Mammary epithelial cell (primary cell): ENCODE results near the gene TP53BP2.

Experiments
- EZH2 ChIP-seq: IDR thresholded peaks from 2 replicates; pipeline ENCODE4 v1.6.1; 2012; ENCODE audit warnings: low read length, inconsistent platforms, borderline replicate concordance
- TF ChIP-seq, protein P1 (sequence below), 2 donors: IDR thresholded peaks in 1 of 2; conservative IDR thresholded peaks in 1 of 2; 2 replicates each; pipeline ENCODE4 v1.5.1; 2011 to 2012; ENCODE audit warnings: inconsistent platforms in 2 of 2, low read length in 2 of 2, mild to moderate bottlenecking in 2 of 2, control low read depth in 1 of 2, low read depth in 1 of 2; ENCODE audit not compliant: insufficient read depth in 1 of 2; ENCODE audit errors: extremely low read depth in 1 of 2

DNA sequence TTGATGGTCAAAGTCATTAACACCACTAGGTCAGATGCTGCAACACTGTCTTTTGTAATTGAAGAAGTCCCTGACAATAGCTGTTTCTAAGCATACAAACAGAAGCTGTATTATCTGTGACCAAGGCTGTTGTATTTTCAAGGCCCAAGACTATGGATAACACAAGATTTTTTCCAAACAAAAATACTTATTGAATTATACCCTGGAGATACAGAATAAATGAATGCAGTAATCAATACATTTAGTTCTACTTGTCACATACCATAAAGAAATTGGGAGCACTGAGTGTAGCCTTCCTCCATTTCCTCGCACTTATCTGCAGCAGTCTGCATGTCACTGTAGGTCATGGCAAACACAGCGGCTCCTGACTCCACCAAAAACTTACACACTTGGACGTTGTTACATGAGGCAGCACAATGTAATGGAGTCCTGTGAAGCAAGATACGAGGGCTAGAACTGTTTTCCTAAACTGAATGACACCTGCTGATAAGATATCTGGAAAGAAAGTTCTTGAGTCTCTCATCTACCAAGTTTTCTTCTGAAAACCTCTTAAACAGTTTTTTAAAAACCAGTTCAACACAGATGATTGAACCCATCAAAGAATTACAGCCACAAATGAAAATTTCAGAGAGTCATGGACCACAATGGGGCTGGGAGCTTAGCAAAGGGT lies 56.9 kb downstream of the TP53BP2 start:
- TF ChIP-seq, protein P1, sequence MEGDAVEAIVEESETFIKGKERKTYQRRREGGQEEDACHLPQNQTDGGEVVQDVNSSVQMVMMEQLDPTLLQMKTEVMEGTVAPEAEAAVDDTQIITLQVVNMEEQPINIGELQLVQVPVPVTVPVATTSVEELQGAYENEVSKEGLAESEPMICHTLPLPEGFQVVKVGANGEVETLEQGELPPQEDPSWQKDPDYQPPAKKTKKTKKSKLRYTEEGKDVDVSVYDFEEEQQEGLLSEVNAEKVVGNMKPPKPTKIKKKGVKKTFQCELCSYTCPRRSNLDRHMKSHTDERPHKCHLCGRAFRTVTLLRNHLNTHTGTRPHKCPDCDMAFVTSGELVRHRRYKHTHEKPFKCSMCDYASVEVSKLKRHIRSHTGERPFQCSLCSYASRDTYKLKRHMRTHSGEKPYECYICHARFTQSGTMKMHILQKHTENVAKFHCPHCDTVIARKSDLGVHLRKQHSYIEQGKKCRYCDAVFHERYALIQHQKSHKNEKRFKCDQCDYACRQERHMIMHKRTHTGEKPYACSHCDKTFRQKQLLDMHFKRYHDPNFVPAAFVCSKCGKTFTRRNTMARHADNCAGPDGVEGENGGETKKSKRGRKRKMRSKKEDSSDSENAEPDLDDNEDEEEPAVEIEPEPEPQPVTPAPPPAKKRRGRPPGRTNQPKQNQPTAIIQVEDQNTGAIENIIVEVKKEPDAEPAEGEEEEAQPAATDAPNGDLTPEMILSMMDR (conservative IDR thresholded peaks at IDR 0.05 in 1 of 2, IDR thresholded peaks at IDR 0.05 in 1 of 2; ENCODE audit: extremely low read depth in 1 of 2, insufficient read depth in 1 of 2, low read depth in 1 of 2, low read length in 2 of 2) = no peak
- no peak for TF ChIP-seq EZH2
